GM12865 (cell line): ENCODE measurements around the gene TLL1.
A peak's percentile ranks its signal among the peaks of the same experiment; 100 is the strongest.

Experiments
- DNase-seq: peaks from one replicate; pipeline ENCODE4 v3.0.0; 2010; ENCODE audit warnings: low read depth
- H3K4me3 ChIP-seq: 2 replicates; pipeline ENCODE4 v1.5.1; 2011; ENCODE audit warnings: mild to moderate bottlenecking, low read depth, low read length, control low read depth
- TF ChIP-seq, protein P1 (sequence below): IDR thresholded peaks from 2 replicates; pipeline ENCODE4 v1.5.1; 2011; ENCODE audit warnings: low read length, control low read depth, low read depth, inconsistent platforms; ENCODE audit not compliant: insufficient read depth; ENCODE audit errors: missing control alignments

TLL1 gene

DNA sequence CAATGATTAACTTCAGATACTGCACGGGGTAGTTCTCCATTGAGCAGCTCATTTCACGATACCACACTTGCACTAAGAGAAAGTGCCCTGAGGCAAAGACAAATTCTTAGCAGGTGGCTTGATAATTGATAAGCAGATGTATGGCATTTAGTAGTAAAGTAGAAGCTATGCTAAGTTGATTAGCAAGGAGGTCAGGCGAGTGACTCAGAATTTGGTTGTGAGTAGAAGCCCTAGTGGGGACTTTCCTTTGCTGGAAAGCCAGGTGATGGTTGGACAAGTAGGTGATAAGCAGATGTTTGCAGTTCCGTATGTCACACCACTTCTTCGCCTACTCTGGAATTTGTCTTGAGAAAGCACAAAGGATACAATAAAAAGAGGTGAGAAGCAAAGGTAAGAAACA, 58.7 kb downstream of the TLL1 start:
- peak; percentile 5 for DNase-seq
- no peak overlapping the region for H3K4me3 ChIP-seq
- TF ChIP-seq, protein P1, sequence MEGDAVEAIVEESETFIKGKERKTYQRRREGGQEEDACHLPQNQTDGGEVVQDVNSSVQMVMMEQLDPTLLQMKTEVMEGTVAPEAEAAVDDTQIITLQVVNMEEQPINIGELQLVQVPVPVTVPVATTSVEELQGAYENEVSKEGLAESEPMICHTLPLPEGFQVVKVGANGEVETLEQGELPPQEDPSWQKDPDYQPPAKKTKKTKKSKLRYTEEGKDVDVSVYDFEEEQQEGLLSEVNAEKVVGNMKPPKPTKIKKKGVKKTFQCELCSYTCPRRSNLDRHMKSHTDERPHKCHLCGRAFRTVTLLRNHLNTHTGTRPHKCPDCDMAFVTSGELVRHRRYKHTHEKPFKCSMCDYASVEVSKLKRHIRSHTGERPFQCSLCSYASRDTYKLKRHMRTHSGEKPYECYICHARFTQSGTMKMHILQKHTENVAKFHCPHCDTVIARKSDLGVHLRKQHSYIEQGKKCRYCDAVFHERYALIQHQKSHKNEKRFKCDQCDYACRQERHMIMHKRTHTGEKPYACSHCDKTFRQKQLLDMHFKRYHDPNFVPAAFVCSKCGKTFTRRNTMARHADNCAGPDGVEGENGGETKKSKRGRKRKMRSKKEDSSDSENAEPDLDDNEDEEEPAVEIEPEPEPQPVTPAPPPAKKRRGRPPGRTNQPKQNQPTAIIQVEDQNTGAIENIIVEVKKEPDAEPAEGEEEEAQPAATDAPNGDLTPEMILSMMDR = no peak

DNA sequence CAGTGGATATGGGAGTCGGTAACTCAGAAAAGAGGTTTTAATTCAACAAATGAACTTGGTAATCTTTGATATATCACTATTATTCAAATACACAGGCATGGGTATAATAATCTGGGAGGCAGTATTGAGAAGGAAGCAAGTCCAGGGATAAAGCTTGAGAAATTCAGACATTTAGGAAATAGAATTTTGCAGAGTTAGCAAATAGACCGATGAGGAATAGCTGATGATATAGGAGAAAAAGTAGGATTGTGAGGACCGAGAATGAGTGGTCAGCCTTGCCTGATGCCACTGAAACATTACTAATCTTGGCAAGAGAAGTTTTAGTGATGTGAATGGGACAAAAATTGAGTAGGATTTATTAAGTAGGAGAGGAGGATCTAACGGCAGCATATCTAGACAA, 71.9 kb downstream of the TLL1 start:
- TF ChIP-seq, protein P1 = no peak
- no peak for DNase-seq
- H3K4me3 ChIP-seq = no peak overlapping the region

DNA sequence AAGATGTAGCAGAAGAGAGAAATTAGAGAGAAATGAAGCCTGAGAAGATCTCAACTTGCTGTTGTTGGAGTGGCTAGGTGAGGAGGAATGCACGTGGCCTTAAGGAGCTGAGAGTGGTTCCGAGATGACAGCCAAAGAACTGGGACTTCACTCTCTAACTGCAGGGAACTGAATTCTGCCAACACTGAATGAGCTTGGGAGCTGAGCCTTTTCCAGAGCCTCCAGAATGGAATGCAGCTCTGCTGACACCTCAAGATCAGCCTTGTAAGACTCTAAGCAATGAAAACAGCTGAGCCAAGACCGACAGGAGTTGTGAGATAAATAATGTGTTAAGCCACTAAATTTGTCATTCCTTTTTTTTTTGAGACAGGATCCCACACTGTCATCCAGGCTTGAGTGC, 73.0 kb downstream of the TLL1 start:
- H3K4me3 ChIP-seq = no peak overlapping the region
- TF ChIP-seq, protein P1 = no peak
- no peak for DNase-seq

DNA sequence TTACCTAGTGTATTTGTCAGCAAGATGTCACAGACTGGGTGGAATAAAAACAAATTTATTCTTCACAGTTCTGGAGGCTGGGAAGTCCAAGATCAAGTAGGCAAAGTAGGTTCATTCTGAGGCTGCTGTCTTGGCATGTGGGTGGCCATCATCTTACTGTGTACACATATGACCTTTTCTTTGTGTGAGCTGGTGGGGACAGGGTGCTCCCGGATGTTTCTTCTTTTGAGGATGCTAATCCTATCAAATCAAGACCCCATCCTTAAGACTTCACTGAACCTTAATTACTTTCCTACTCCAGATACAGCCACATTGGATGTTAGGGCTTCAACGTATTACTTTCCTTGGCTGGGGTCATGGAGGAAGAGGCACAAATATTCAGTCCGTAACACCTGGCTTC, 74.0 kb downstream of the TLL1 start:
- TF ChIP-seq, protein P1 = no peak
- H3K4me3 ChIP-seq = no peak overlapping the region
- DNase-seq = no peak

DNA sequence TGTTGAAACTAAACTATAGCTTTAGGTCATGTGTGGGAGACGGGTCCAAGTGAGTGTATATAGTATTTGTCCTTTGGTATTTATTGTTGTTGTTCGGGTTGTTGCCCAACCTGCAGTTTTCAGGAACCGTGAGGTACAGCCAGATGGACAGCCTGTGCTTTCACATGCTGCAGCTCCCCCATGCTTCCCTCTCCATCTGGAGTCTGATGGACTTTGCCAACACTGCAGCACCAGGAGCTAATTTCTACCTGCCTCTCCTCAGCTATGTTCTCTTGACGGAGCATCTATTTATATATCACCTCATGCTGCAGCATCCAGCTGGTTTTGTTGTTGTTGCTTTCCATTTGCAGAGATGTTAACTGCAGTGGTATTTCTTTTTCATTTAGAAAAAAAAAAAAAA, 80.1 kb downstream of the TLL1 start:
- TF ChIP-seq, protein P1 = no peak
- no peak overlapping the region for H3K4me3 ChIP-seq
- DNase-seq = no peak

DNA sequence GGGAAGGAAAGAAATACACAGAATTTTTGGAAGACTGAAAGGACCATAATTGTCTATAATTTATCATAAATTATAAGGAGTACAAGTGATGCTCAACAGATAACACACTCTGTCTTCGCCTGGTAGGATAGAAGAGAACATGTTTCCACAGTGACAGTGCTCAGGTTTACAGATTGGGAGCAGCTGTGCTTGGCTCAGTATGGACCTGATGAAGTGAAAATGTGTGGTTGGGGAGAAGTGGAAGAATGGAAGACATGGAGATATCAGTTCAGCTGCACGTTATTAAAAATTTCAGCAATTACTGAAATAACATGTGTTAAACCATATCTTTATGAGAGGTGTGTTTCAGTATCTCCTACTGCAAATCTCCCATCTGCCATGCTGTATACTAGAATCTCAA, 90.6 kb downstream of the TLL1 start:
- TF ChIP-seq, protein P1 = no peak
- no peak overlapping the region for H3K4me3 ChIP-seq
- DNase-seq = no peak

DNA sequence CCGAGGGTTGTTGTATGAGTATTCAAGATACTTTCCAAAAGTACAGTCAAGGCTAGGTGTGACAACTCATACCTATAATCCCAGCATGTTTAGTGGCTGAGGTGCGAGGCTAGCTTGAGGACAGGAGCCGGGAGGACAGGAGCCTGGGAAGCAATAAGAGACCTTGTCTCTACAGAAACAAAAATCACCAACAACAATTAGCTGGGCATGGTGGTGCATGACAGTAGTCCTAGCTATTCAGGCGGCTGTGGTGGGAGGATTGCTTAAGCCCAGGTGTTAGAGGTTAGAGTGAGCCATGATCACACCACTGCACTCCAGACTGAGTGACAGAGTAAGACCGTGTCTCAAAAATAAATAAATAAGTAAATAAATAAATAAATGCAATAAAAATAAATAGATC, 91.6 kb downstream of the TLL1 start:
- TF ChIP-seq, protein P1 = no peak
- no peak overlapping the region for H3K4me3 ChIP-seq
- no peak for DNase-seq
